Measurements from ENCODE around the gene CDH4.

The CDH4 gene

GRCh38 chr20:61659994-61660346 lies 407.9 kb downstream of the CDH4 start:
- Histone ChIP-seq H3K4me1 (ENCODE audit: control insufficient read depth in 2 of 2, insufficient read depth in 1 of 2, low read depth in 1 of 2, low read length in 2 of 2) (peaks cover 9 to 10% of the 10 kb centered on the region in 2 donors), H3K9me3 (replicated peaks in 1 of 2; ENCODE audit: control insufficient read depth in 2 of 2, insufficient read depth in 1 of 2, low read depth in 1 of 2, low read length in 2 of 2) (peaks cover 0 to under 1% of the 10 kb centered on the region in 2 donors), H3K27ac (replicated peaks; ENCODE audit: low read length) (no peak overlapping the region), H3K9ac (ENCODE audit: low read depth, low read length, poor library complexity) (no peak overlapping the region), H3K4me3 (ENCODE audit: low read length in 2 of 2) (no peak overlapping the region), H2AK5ac (ENCODE audit: low read depth, low read length) (peak overlapping the region; percentile 56), H2BK120ac (ENCODE audit: low read depth, low read length) (peak overlapping the region; percentile 43), H3K27me3 (ENCODE audit: control insufficient read depth in 3 of 3, insufficient read depth in 3 of 3, low read depth in 1 of 3, low read length in 3 of 3) (no peaks in the 10 kb centered on the region), H4K8ac (ENCODE audit: low read depth, low read length) (no peak overlapping the region), H3K4me2 (ENCODE audit: insufficient read depth, low read length, poor library complexity, severe bottlenecking) (no peak overlapping the region), H3K14ac (ENCODE audit: low read length) (peak overlapping the region; percentile 25), H3K18ac (ENCODE audit: low read length) (peak overlapping the region; percentile 86), H3K79me1 (ENCODE audit: low read depth, low read length) (no peaks in the 10 kb centered on the region), H2BK12ac (ENCODE audit: low read length) (peak overlapping the region; percentile 27), H2BK15ac (ENCODE audit: low read length) (peak overlapping the region; percentile 69), H2AFZ (ENCODE audit: low read length) (peak overlapping the region; percentile 77), H3K36me3 (replicated peaks in 1 of 2; ENCODE audit: control insufficient read depth in 2 of 2, insufficient read depth in 2 of 2, low read length in 2 of 2) (no peaks in the 10 kb centered on the region), H2BK5ac (ENCODE audit: low read length) (peak overlapping the region; percentile 85), H3K4ac (ENCODE audit: low read length) (peak overlapping the region; percentile 78), H3K23ac (ENCODE audit: low read depth, low read length, poor library complexity) (no peak overlapping the region), H4K91ac (ENCODE audit: low read depth, low read length, poor library complexity) (no peak overlapping the region)
- DNase-seq (ENCODE audit: low spot score) = no peak
- no CpG with 5 or more reads among the region's 15 CpGs for WGBS, 2 donors (ENCODE audit: extremely low coverage in 2 of 2, insufficient read length in 2 of 2, insufficient replicate concordance in 1 of 2)

- Histone ChIP-seq H3K36me3 (replicated peaks in 1 of 2; ENCODE audit: control insufficient read depth in 2 of 2, insufficient read depth in 2 of 2, low read length in 2 of 2) (no peaks in the 10 kb centered on the region), H3K79me1 (ENCODE audit: low read depth, low read length) (no peaks in the 10 kb centered on the region), H3K14ac (ENCODE audit: low read length) (no peak overlapping the region), H3K4me3 (ENCODE audit: low read length in 2 of 2) (no peak overlapping the region), H3K9ac (ENCODE audit: low read depth, low read length, poor library complexity) (no peak overlapping the region), H2AFZ (ENCODE audit: low read length) (no peak overlapping the region), H4K91ac (ENCODE audit: low read depth, low read length, poor library complexity) (no peak overlapping the region), H2AK5ac (ENCODE audit: low read depth, low read length) (peak overlapping the region; percentile 71), H4K8ac (ENCODE audit: low read depth, low read length) (no peak overlapping the region), H2BK120ac (ENCODE audit: low read depth, low read length) (no peak overlapping the region), H3K4me1 (ENCODE audit: control insufficient read depth in 2 of 2, insufficient read depth in 1 of 2, low read depth in 1 of 2, low read length in 2 of 2) (peaks cover 9 to 10% of the 10 kb centered on the region in 2 donors), H3K4me2 (ENCODE audit: insufficient read depth, low read length, poor library complexity, severe bottlenecking) (no peak overlapping the region), H2BK5ac (ENCODE audit: low read length) (no peak overlapping the region), H3K9me3 (replicated peaks in 1 of 2; ENCODE audit: control insufficient read depth in 2 of 2, insufficient read depth in 1 of 2, low read depth in 1 of 2, low read length in 2 of 2) (peaks cover 0 to 3% of the 10 kb centered on the region in 2 donors), H2BK15ac (ENCODE audit: low read length) (no peak overlapping the region), H3K27ac (replicated peaks; ENCODE audit: low read length) (no peak overlapping the region), H3K27me3 (ENCODE audit: control insufficient read depth in 3 of 3, insufficient read depth in 3 of 3, low read depth in 1 of 3, low read length in 3 of 3) (no peaks in the 10 kb centered on the region), H3K18ac (ENCODE audit: low read length) (peak overlapping the region; percentile 24), H2BK12ac (ENCODE audit: low read length) (no peak overlapping the region), H3K4ac (ENCODE audit: low read length) (no peak overlapping the region), H3K23ac (ENCODE audit: low read depth, low read length, poor library complexity) (no peak overlapping the region)
- no CpG with 5 or more reads among the region's 13 CpGs for WGBS, 2 donors (ENCODE audit: extremely low coverage in 2 of 2, insufficient read length in 2 of 2, insufficient replicate concordance in 1 of 2)
- no peak for DNase-seq (ENCODE audit: low spot score)
Measured at GRCh38 chr20:61660559-61660958, 408.5 kb downstream of the CDH4 start.

GRCh38 chr20:61661025-61661424 lies 409.0 kb downstream of the CDH4 start:
- no peak overlapping the region for H3K27ac ChIP-seq (replicated peaks; ENCODE audit: low read length)
- no peak overlapping the region for H3K4me2 ChIP-seq (ENCODE audit: insufficient read depth, low read length, poor library complexity, severe bottlenecking)
- H3K18ac ChIP-seq (ENCODE audit: low read length) = peak overlapping the region; percentile 74
- no peak overlapping the region for H2BK5ac ChIP-seq (ENCODE audit: low read length)
- H2AK5ac ChIP-seq (ENCODE audit: low read depth, low read length) = peak overlapping the region; percentile 71
- H3K4me1 ChIP-seq (ENCODE audit: control insufficient read depth in 2 of 2, insufficient read depth in 1 of 2, low read depth in 1 of 2, low read length in 2 of 2) = peaks cover 9 to 10% of the 10 kb centered on the region in 2 donors
- H3K79me1 ChIP-seq (ENCODE audit: low read depth, low read length) = no peaks in the 10 kb centered on the region
- no peak overlapping the region for H4K91ac ChIP-seq (ENCODE audit: low read depth, low read length, poor library complexity)
- H2BK15ac ChIP-seq (ENCODE audit: low read length) = no peak overlapping the region
- no peak overlapping the region for H3K9ac ChIP-seq (ENCODE audit: low read depth, low read length, poor library complexity)
- H3K14ac ChIP-seq (ENCODE audit: low read length) = no peak overlapping the region
- no peak overlapping the region for H4K8ac ChIP-seq (ENCODE audit: low read depth, low read length)
- no peak overlapping the region for H3K4me3 ChIP-seq (ENCODE audit: low read length in 2 of 2)
- WGBS, 2 donors (ENCODE audit: extremely low coverage in 2 of 2, insufficient read length in 2 of 2, insufficient replicate concordance in 1 of 2) = no CpG with 5 or more reads among the region's 8 CpGs
- H3K4ac ChIP-seq (ENCODE audit: low read length) = no peak overlapping the region
- no peak overlapping the region for H2AFZ ChIP-seq (ENCODE audit: low read length)
- no peaks in the 10 kb centered on the region for H3K27me3 ChIP-seq (ENCODE audit: control insufficient read depth in 3 of 3, insufficient read depth in 3 of 3, low read depth in 1 of 3, low read length in 3 of 3)
- peaks cover 0 to 3% of the 10 kb centered on the region in 2 donors for H3K9me3 ChIP-seq (replicated peaks in 1 of 2; ENCODE audit: control insufficient read depth in 2 of 2, insufficient read depth in 1 of 2, low read depth in 1 of 2, low read length in 2 of 2)
- H3K23ac ChIP-seq (ENCODE audit: low read depth, low read length, poor library complexity) = no peak overlapping the region
- H2BK12ac ChIP-seq (ENCODE audit: low read length) = peak overlapping the region; percentile 80
- DNase-seq (ENCODE audit: low spot score) = no peak
- no peaks in the 10 kb centered on the region for H3K36me3 ChIP-seq (replicated peaks in 1 of 2; ENCODE audit: control insufficient read depth in 2 of 2, insufficient read depth in 2 of 2, low read length in 2 of 2)
- no peak overlapping the region for H2BK120ac ChIP-seq (ENCODE audit: low read depth, low read length)

GRCh38 chr20:61661583-61661982 lies 409.5 kb downstream of the CDH4 start:
- H3K27me3 ChIP-seq (ENCODE audit: control insufficient read depth in 3 of 3, insufficient read depth in 3 of 3, low read depth in 1 of 3, low read length in 3 of 3) = no peaks in the 10 kb centered on the region
- H3K4me2 ChIP-seq (ENCODE audit: insufficient read depth, low read length, poor library complexity, severe bottlenecking) = no peak overlapping the region
- DNase-seq (ENCODE audit: low spot score) = no peak
- H4K8ac ChIP-seq (ENCODE audit: low read depth, low read length) = no peak overlapping the region
- WGBS, 2 donors (ENCODE audit: extremely low coverage in 2 of 2, insufficient read length in 2 of 2, insufficient replicate concordance in 1 of 2) = no CpG with 5 or more reads among the region's 13 CpGs
- H2BK5ac ChIP-seq (ENCODE audit: low read length) = no peak overlapping the region
- no peaks in the 10 kb centered on the region for H3K36me3 ChIP-seq (replicated peaks in 1 of 2; ENCODE audit: control insufficient read depth in 2 of 2, insufficient read depth in 2 of 2, low read length in 2 of 2)
- H4K91ac ChIP-seq (ENCODE audit: low read depth, low read length, poor library complexity) = no peak overlapping the region
- H2AFZ ChIP-seq (ENCODE audit: low read length) = no peak overlapping the region
- H3K4me1 ChIP-seq (ENCODE audit: control insufficient read depth in 2 of 2, insufficient read depth in 1 of 2, low read depth in 1 of 2, low read length in 2 of 2) = peaks cover 9 to 10% of the 10 kb centered on the region in 2 donors
- no peak overlapping the region for H2BK15ac ChIP-seq (ENCODE audit: low read length)
- no peak overlapping the region for H2BK12ac ChIP-seq (ENCODE audit: low read length)
- no peak overlapping the region for H3K23ac ChIP-seq (ENCODE audit: low read depth, low read length, poor library complexity)
- H3K9me3 ChIP-seq (replicated peaks in 1 of 2; ENCODE audit: control insufficient read depth in 2 of 2, insufficient read depth in 1 of 2, low read depth in 1 of 2, low read length in 2 of 2) = peaks cover 0 to 3% of the 10 kb centered on the region in 2 donors
- H3K18ac ChIP-seq (ENCODE audit: low read length) = no peak overlapping the region
- no peak overlapping the region for H2BK120ac ChIP-seq (ENCODE audit: low read depth, low read length)
- H2AK5ac ChIP-seq (ENCODE audit: low read depth, low read length) = no peak overlapping the region
- no peak overlapping the region for H3K14ac ChIP-seq (ENCODE audit: low read length)
- no peak overlapping the region for H3K27ac ChIP-seq (replicated peaks; ENCODE audit: low read length)
- H3K4me3 ChIP-seq (ENCODE audit: low read length in 2 of 2) = no peak overlapping the region
- H3K79me1 ChIP-seq (ENCODE audit: low read depth, low read length) = no peaks in the 10 kb centered on the region
- no peak overlapping the region for H3K9ac ChIP-seq (ENCODE audit: low read depth, low read length, poor library complexity)
- H3K4ac ChIP-seq (ENCODE audit: low read length) = no peak overlapping the region
